Neural cell (in vitro differentiated cells): Measurements from ENCODE around the gene ZNF621. TPM values are rescaled to one million over a fixed set of nuclear protein-coding genes. Genes with fewer than 3 reads are reported as not detected.

ENCODE experiments used
- H2AFZ ChIP-seq: fragments of 200-600, 300-800 bp; sonication (generic), shearing (Covaris generic); 2 replicates; pipeline ENCODE4 v1.6.0; 2014; ENCODE audit warnings: low read depth, mild to moderate bottlenecking, antibody characterized with exemption, low read length, moderate library complexity
- H3F3A ChIP-seq: fragments of 200-600 bp; shearing (Covaris generic); 2 replicates; pipeline ENCODE4 v1.6.1; 2016; ENCODE audit warnings: mild to moderate bottlenecking, moderate library complexity, mixed read lengths, antibody characterized with exemption, low read length; ENCODE audit not compliant: insufficient read depth, poor library complexity, severe bottlenecking
- H3K27ac ChIP-seq: fragments of 200-600, 300-800 bp; sonication (generic), shearing (Covaris generic); 2 replicates; pipeline ENCODE4 v1.5.1; 2014; ENCODE audit warnings: mild to moderate bottlenecking, low read length, moderate library complexity
- H3K27me3 ChIP-seq: fragments of 300-800, 200-600 bp; sonication (generic), shearing (Covaris generic); 2 replicates; pipeline ENCODE4 v1.6.0; 2014; ENCODE audit warnings: mild to moderate bottlenecking, low read depth, low read length, moderate library complexity; ENCODE audit not compliant: insufficient read depth
- H3K36me3 ChIP-seq: fragments of 300-800, 200-600 bp; sonication (generic), shearing (Covaris generic); 2 replicates; pipeline ENCODE4 v1.5.1; 2014; ENCODE audit warnings: mild to moderate bottlenecking, antibody characterized with exemption, low read length, moderate library complexity; ENCODE audit not compliant: insufficient read depth
- H3K4me2 ChIP-seq: fragments of 300-800, 200-600 bp; sonication (generic), shearing (Covaris generic); 2 replicates; pipeline ENCODE4 v1.6.0; 2014; ENCODE audit warnings: mild to moderate bottlenecking, low read length
- H3K4me3 ChIP-seq: fragments of 300-800, 200-600 bp; sonication (generic), shearing (Covaris generic); 2 replicates; pipeline ENCODE4 v1.5.1; 2014; ENCODE audit warnings: mild to moderate bottlenecking, low read length, moderate library complexity
- H3K79me2 ChIP-seq: fragments of 200-600 bp; shearing (Covaris generic); replicated peaks from 2 replicates; pipeline ENCODE4 v1.6.0; 2014; ENCODE audit warnings: mild to moderate bottlenecking, low read length, moderate library complexity; ENCODE audit not compliant: insufficient read depth
- H3K9ac ChIP-seq: fragments of 300-800, 200-600 bp; sonication (generic), shearing (Covaris generic); 2 replicates; pipeline ENCODE4 v1.6.1; 2016; ENCODE audit warnings: mild to moderate bottlenecking, low read length, mixed read lengths
- H3K9me2 ChIP-seq: fragments of 200-600 bp; shearing (Covaris generic); 2 replicates; pipeline ENCODE4 v1.6.1; 2016; ENCODE audit warnings: mild to moderate bottlenecking, low read length, mixed read lengths; ENCODE audit not compliant: insufficient read depth
- H3K9me3 ChIP-seq: fragments of 200-600, 300-800 bp; sonication (generic), shearing (Covaris generic); 2 replicates; pipeline ENCODE4 v1.6.1; 2016; ENCODE audit warnings: mild to moderate bottlenecking, mixed run types, low read length, moderate library complexity, mixed read lengths
- H4K20me1 ChIP-seq: fragments of 200-600 bp; shearing (Covaris generic); 2 replicates; pipeline ENCODE4 v1.6.1; 2016; ENCODE audit warnings: mild to moderate bottlenecking, mixed run types; ENCODE audit not compliant: insufficient read depth
- EP300 ChIP-seq: fragments of 450-650 bp; conservative IDR thresholded peaks from 2 replicates; pipeline ENCODE4 v1.6.1; 2014; ENCODE audit warnings: antibody characterized with exemption, mild to moderate bottlenecking, moderate library complexity; ENCODE audit not compliant: poor library complexity, severe bottlenecking
- EZH2 ChIP-seq: fragments of 200-600, 300-800 bp; shearing (Covaris generic), sonication (generic); IDR thresholded peaks from 2 replicates; pipeline ENCODE4 v1.6.1; 2014; ENCODE audit warnings: antibody characterized with exemption, low read length, borderline replicate concordance, mild to moderate bottlenecking; ENCODE audit not compliant: insufficient read depth, poor library complexity, severe bottlenecking
- MXI1 ChIP-seq: fragments of 450-650 bp; conservative IDR thresholded peaks from 2 replicates; pipeline ENCODE4 v1.6.1; 2014; ENCODE audit warnings: antibody characterized with exemption, mild to moderate bottlenecking; ENCODE audit not compliant: poor library complexity, severe bottlenecking
- POLR2AphosphoS5 ChIP-seq: IDR thresholded peaks from 2 replicates; pipeline ENCODE4 v1.6.1; 2012
- RAD21 ChIP-seq: fragments of 450-650 bp; conservative IDR thresholded peaks from 2 replicates; pipeline ENCODE4 v1.6.1; 2014; ENCODE audit warnings: antibody characterized with exemption, mild to moderate bottlenecking, moderate library complexity
- SMC3 ChIP-seq: fragments of 450-650 bp; conservative IDR thresholded peaks from 2 replicates; pipeline ENCODE4 v1.6.1; 2014; ENCODE audit warnings: antibody characterized with exemption, mild to moderate bottlenecking, moderate library complexity; ENCODE audit not compliant: poor library complexity
- TAF1 ChIP-seq: IDR thresholded peaks from 2 replicates; pipeline ENCODE4 v1.6.1; 2012; ENCODE audit warnings: low read depth
- polyA plus RNA-seq: library from polyadenylated mRNA; depleted of rRNA; stranded (reverse); fragments of >200 nt; gene quantifications from 2 replicates; pipeline ENCODE4 v1.2.3, GENCODE V29; 2014
- TF ChIP-seq, protein P1 (sequence below): IDR thresholded peaks from 2 replicates; pipeline ENCODE4 v1.6.1; 2012; ENCODE audit warnings: borderline replicate concordance
- TF ChIP-seq, protein P2 (sequence below): fragments of 450-650 bp; IDR thresholded peaks from 2 replicates; pipeline ENCODE4 v1.5.1; 2014; ENCODE audit warnings: antibody characterized with exemption, mild to moderate bottlenecking, moderate library complexity; ENCODE audit not compliant: poor library complexity, severe bottlenecking

Gene ZNF621
- polyA plus RNA-seq, 1 donor from 2014 or later = 8.1 TPM

- H3K27me3 ChIP-seq = no peaks in the 10 kb centered on the region
- H3K9me2 ChIP-seq = no peaks in the 10 kb centered on the region
- no peaks in the 10 kb centered on the region for H3F3A ChIP-seq
- no peak overlapping the region for H3K9ac ChIP-seq
- H3K79me2 ChIP-seq = no peaks in the 10 kb centered on the region
- no peak overlapping the region for H2AFZ ChIP-seq
- no peaks in the 10 kb centered on the region for H4K20me1 ChIP-seq
- H3K9me3 ChIP-seq = no peaks in the 10 kb centered on the region
- H3K4me2 ChIP-seq = no peak overlapping the region
- H3K36me3 ChIP-seq = no peaks in the 10 kb centered on the region
- TF ChIP-seq EP300 = no peak
- no peak for TF ChIP-seq SMC3
- TF ChIP-seq MXI1 = no peak
- no peak for TF ChIP-seq POLR2AphosphoS5
- TF ChIP-seq EZH2 = no peak
- TF ChIP-seq TAF1 = no peak
- TF ChIP-seq, protein P1, sequence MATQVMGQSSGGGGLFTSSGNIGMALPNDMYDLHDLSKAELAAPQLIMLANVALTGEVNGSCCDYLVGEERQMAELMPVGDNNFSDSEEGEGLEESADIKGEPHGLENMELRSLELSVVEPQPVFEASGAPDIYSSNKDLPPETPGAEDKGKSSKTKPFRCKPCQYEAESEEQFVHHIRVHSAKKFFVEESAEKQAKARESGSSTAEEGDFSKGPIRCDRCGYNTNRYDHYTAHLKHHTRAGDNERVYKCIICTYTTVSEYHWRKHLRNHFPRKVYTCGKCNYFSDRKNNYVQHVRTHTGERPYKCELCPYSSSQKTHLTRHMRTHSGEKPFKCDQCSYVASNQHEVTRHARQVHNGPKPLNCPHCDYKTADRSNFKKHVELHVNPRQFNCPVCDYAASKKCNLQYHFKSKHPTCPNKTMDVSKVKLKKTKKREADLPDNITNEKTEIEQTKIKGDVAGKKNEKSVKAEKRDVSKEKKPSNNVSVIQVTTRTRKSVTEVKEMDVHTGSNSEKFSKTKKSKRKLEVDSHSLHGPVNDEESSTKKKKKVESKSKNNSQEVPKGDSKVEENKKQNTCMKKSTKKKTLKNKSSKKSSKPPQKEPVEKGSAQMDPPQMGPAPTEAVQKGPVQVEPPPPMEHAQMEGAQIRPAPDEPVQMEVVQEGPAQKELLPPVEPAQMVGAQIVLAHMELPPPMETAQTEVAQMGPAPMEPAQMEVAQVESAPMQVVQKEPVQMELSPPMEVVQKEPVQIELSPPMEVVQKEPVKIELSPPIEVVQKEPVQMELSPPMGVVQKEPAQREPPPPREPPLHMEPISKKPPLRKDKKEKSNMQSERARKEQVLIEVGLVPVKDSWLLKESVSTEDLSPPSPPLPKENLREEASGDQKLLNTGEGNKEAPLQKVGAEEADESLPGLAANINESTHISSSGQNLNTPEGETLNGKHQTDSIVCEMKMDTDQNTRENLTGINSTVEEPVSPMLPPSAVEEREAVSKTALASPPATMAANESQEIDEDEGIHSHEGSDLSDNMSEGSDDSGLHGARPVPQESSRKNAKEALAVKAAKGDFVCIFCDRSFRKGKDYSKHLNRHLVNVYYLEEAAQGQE = no peak
- no peak for TF ChIP-seq RAD21
- TF ChIP-seq, protein P2, sequence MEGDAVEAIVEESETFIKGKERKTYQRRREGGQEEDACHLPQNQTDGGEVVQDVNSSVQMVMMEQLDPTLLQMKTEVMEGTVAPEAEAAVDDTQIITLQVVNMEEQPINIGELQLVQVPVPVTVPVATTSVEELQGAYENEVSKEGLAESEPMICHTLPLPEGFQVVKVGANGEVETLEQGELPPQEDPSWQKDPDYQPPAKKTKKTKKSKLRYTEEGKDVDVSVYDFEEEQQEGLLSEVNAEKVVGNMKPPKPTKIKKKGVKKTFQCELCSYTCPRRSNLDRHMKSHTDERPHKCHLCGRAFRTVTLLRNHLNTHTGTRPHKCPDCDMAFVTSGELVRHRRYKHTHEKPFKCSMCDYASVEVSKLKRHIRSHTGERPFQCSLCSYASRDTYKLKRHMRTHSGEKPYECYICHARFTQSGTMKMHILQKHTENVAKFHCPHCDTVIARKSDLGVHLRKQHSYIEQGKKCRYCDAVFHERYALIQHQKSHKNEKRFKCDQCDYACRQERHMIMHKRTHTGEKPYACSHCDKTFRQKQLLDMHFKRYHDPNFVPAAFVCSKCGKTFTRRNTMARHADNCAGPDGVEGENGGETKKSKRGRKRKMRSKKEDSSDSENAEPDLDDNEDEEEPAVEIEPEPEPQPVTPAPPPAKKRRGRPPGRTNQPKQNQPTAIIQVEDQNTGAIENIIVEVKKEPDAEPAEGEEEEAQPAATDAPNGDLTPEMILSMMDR = no peak
- H3K27ac ChIP-seq = no peak overlapping the region
- no peak overlapping the region for H3K4me3 ChIP-seq
Measured at GRCh38 chr3:40583691-40584090, 58.9 kb downstream of the ZNF621 start.

GRCh38 chr3:40584625-40585189 lies 59.9 kb downstream of the ZNF621 start:
- no peak overlapping the region for H2AFZ ChIP-seq
- no peaks in the 10 kb centered on the region for H3K27me3 ChIP-seq
- H3K36me3 ChIP-seq = no peaks in the 10 kb centered on the region
- TF ChIP-seq RAD21 = peak; percentile 96
- peak; percentile 96 for TF ChIP-seq SMC3
- no peak for TF ChIP-seq EZH2
- TF ChIP-seq MXI1 = no peak
- TF ChIP-seq, protein P2 = peak; percentile 96
- no peak for TF ChIP-seq POLR2AphosphoS5
- TF ChIP-seq, protein P1 = no peak
- no peaks in the 10 kb centered on the region for H3F3A ChIP-seq
- H3K9me3 ChIP-seq = no peaks in the 10 kb centered on the region
- H3K4me3 ChIP-seq = peak overlapping the region; percentile 49
- H3K4me2 ChIP-seq = peak overlapping the region; percentile 48
- H3K9me2 ChIP-seq = no peaks in the 10 kb centered on the region
- no peak overlapping the region for H3K9ac ChIP-seq
- no peaks in the 10 kb centered on the region for H4K20me1 ChIP-seq
- peak overlapping the region; percentile 10 for H3K27ac ChIP-seq
- H3K79me2 ChIP-seq = no peaks in the 10 kb centered on the region
